SK-N-SH (cell line): ENCODE data around the gene CFAP299.

ENCODE experiments used
- CTCF ChIP-seq: fragments of 200-600 bp; sonication (generic); IDR thresholded peaks from 2 replicates; pipeline ENCODE4 v1.6.1; 2017; ENCODE audit warnings: antibody characterized with exemption, mild to moderate bottlenecking, moderate library complexity
- EZH2phosphoT487 ChIP-seq: fragments of 200-600 bp; sonication (generic); IDR thresholded peaks from 2 replicates; pipeline ENCODE4 v1.6.1; 2017; ENCODE audit warnings: low read depth, mixed run types, mild to moderate bottlenecking, antibody characterized with exemption, moderate library complexity, borderline replicate concordance
- JUND ChIP-seq: IDR thresholded peaks from 2 replicates; pipeline ENCODE4 v1.4.0; 2012
- MAX ChIP-seq: IDR thresholded peaks from 2 replicates; pipeline ENCODE4 v1.4.0; 2012; ENCODE audit warnings: low read depth
- POLR2AphosphoS5 ChIP-seq: IDR thresholded peaks from 2 replicates; pipeline ENCODE4 v1.6.1; 2012; ENCODE audit warnings: low read depth, low read length
- USF2 ChIP-seq: fragments of 150-350 bp; IDR thresholded peaks from 2 replicates; pipeline ENCODE4 v1.6.1; 2017; ENCODE audit warnings: antibody characterized with exemption, low read length, low read depth, borderline replicate concordance
- YY1 ChIP-seq: IDR thresholded peaks from 2 replicates; pipeline ENCODE4 v1.4.0; 2012; ENCODE audit warnings: low read depth, mild to moderate bottlenecking

GRCh38 chr4:80308466-80308822 is 27.1 kb upstream of the CFAP299 start:
- TF ChIP-seq POLR2AphosphoS5 (no peak), MAX (no peak), CTCF (no peak), YY1 (no peak), USF2 (no peak), EZH2phosphoT487 (no peak), JUND (no peak)
